HG02588 (cell line): ENCODE results near the gene RPRD1B.
"Not testable (repeated sequence)": the region's sequence is repeated elsewhere in the genome, so short reads cannot be mapped to it uniquely, and the experiment has no call there.

Experiments used
- ATAC-seq: cut with Tn5 transposase; IDR thresholded peaks from one replicate; pipeline ENCODE4 v1.9.1; 2021; ENCODE audit warnings: mild to moderate bottlenecking, moderate library complexity; ENCODE audit not compliant: unreplicated experiment

The RPRD1B gene

GRCh38 chr20:38001173-38001875, 32.2 kb upstream of the RPRD1B start:
- ATAC-seq: no peak

GRCh38 chr20:38001981-38002380, 31.6 kb upstream of the RPRD1B start:
- ATAC-seq: no peak

GRCh38 chr20:38002422-38002821, 31.1 kb upstream of the RPRD1B start:
- ATAC-seq: no peak

- ATAC-seq: no peak
Measured at GRCh38 chr20:38004416-38004815, 29.1 kb upstream of the RPRD1B start.

- ATAC-seq: no peak
Measured at GRCh38 chr20:38005903-38006302, 27.6 kb upstream of the RPRD1B start.

GRCh38 chr20:38007526-38007925, 26.0 kb upstream of the RPRD1B start:
- ATAC-seq: no peak

- ATAC-seq: no peak
Measured at GRCh38 chr20:38008233-38008944, 25.2 kb upstream of the RPRD1B start.

- ATAC-seq: not testable (repeated sequence)
Measured at GRCh38 chr20:38009416-38009815, 24.1 kb upstream of the RPRD1B start.

- no peak for ATAC-seq
Measured at GRCh38 chr20:38011696-38012095, 21.9 kb upstream of the RPRD1B start.

GRCh38 chr20:38012332-38012731, 21.2 kb upstream of the RPRD1B start:
- no peak for ATAC-seq

GRCh38 chr20:38013887-38014286, 19.7 kb upstream of the RPRD1B start:
- ATAC-seq: no peak

- ATAC-seq: no peak
Measured at GRCh38 chr20:38017959-38018358, 15.6 kb upstream of the RPRD1B start.

GRCh38 chr20:38018385-38018784, 15.2 kb upstream of the RPRD1B start:
- ATAC-seq: no peak

- ATAC-seq: no peak
Measured at GRCh38 chr20:38021087-38021772, 12.3 kb upstream of the RPRD1B start.

- ATAC-seq: no peak
Measured at GRCh38 chr20:38023181-38024001, 10.2 kb upstream of the RPRD1B start.

GRCh38 chr20:38024496-38024895, 9.1 kb upstream of the RPRD1B start:
- ATAC-seq: no peak

- no peak for ATAC-seq
Measured at GRCh38 chr20:38029453-38029852, 4.1 kb upstream of the RPRD1B start.

GRCh38 chr20:38031957-38032356, 1.6 kb upstream of the RPRD1B start:
- no peak for ATAC-seq

GRCh38 chr20:38032585-38033329, 789 bp upstream of the RPRD1B start:
- peak; percentile 52 for ATAC-seq

GRCh38 chr20:38034108-38034649, 633 bp downstream of the RPRD1B start:
- ATAC-seq: no peak
